Activated T-cell treated with anti-CD3 and anti-CD28 coated beads, Interleukin-2, amount 50 U/mL, for 24 hours (primary cell): ENCODE measurements around the gene TMEM30B.
"Not testable (repeated sequence)": the region's sequence is repeated elsewhere in the genome, so short reads cannot be mapped to it uniquely, and the experiment has no call there.

Experiments used
- DNase-seq: peaks from one replicate; pipeline ENCODE4 v3.0.0-alpha.2; 2020
- H3K27ac Mint-ChIP-seq: 2 replicates; pipeline ENCODE4 v1.8.0; 2020; ENCODE audit warnings: mild to moderate bottlenecking, mixed read lengths
- H3K27me3 Mint-ChIP-seq: 2 replicates; pipeline ENCODE4 v1.8.0; 2020; ENCODE audit warnings: mixed read lengths
- H3K36me3 Mint-ChIP-seq: 2 replicates; pipeline ENCODE4 v1.8.0; 2020; ENCODE audit warnings: low read depth, mixed read lengths
- H3K4me1 Mint-ChIP-seq: 2 replicates; pipeline ENCODE4 v1.8.0; 2020; ENCODE audit warnings: low read depth, mixed read lengths
- H3K4me3 Mint-ChIP-seq: 2 replicates; pipeline ENCODE4 v1.8.0; 2020; ENCODE audit warnings: mild to moderate bottlenecking, moderate library complexity, mixed read lengths
- H3K9me3 Mint-ChIP-seq: 2 replicates; pipeline ENCODE4 v1.8.0; 2020; ENCODE audit warnings: mixed read lengths

Gene TMEM30B, protein sequence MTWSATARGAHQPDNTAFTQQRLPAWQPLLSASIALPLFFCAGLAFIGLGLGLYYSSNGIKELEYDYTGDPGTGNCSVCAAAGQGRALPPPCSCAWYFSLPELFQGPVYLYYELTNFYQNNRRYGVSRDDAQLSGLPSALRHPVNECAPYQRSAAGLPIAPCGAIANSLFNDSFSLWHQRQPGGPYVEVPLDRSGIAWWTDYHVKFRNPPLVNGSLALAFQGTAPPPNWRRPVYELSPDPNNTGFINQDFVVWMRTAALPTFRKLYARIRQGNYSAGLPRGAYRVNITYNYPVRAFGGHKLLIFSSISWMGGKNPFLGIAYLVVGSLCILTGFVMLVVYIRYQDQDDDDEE

DNA sequence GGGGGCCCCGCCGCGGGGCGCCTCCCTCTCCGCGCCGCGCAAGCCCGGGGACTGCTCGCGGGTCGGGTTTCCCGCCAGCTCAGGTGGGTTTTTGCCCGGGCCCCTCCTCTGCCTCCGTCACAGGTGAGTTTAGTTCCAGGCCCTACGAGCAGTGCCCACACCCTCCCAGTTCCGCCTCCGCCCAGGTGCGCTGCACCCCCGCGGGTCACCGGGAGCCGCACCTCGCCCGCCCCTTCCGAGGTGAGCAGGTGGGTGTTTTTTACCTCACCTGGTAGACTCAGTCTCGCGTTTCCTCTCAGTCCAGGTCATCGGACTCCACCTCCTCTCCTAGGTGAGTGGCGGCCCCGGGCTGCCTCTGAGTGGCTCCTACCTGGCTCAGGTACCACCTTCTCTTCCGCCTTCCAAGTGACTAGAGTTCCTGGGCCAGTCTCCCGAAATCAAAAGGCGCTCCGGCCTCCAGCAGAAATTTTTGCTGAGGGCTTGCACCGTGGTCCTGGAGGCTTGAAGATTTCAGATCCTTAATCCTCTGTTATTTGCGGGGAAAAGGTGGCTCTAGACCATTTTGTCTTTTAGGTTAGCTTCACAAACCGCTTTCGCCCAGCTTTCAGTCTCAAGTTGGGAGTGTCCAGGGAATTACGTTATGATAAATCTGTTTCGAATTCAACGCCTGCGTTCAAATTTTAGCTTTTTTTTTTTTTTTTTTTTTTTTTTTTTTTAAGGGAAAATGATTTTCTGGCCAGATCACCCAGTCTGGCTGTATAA lies at the start of gene TMEM30B:
TSS of gene TMEM30B (minus strand) at position 153 of the 762 bp plus-strand sequence. CDS start 191 bp downstream, outside the sequence.
- no peaks in the 10 kb centered on the region for H3K36me3 Mint-ChIP-seq
- peaks cover 5% of the 10 kb centered on the region for H3K27me3 Mint-ChIP-seq
- no peak for DNase-seq
- no peaks in the 10 kb centered on the region for H3K9me3 Mint-ChIP-seq
- H3K4me3 Mint-ChIP-seq: peak within 1 kb of the TSS; percentile 83
- H3K27ac Mint-ChIP-seq: peak within 1 kb of the TSS; percentile 82
- H3K4me1 Mint-ChIP-seq: peaks cover 46% of the 10 kb centered on the region

DNA sequence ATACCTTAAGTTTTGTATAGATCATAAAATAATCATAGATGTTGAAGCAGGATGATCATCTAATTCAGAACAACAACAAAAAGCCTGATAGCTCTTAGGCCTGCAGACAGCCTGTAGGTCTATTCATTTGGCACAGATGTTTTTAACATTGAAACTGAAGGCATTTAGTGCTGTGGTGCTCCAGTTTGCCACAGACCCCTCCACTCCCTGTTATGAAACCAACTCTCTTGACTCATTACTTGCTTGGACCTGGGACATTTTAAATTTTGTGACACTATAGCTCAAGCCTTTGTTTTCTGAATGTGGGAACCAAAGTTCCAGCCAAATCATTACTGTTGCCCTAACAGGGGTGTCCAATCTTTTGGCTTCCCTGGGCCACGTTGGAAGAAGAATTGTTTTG lies 49.4 kb upstream of the TMEM30B start:
- Mint-ChIP-seq H3K27ac (peak overlapping the region; percentile 96), H3K4me3 (peak overlapping the region; percentile 93), H3K27me3 (no peaks in the 10 kb centered on the region), H3K9me3 (no peaks in the 10 kb centered on the region), H3K36me3 (peaks cover 36% of the 10 kb centered on the region), H3K4me1 (peaks cover 91% of the 10 kb centered on the region)
- no peak for DNase-seq

DNA sequence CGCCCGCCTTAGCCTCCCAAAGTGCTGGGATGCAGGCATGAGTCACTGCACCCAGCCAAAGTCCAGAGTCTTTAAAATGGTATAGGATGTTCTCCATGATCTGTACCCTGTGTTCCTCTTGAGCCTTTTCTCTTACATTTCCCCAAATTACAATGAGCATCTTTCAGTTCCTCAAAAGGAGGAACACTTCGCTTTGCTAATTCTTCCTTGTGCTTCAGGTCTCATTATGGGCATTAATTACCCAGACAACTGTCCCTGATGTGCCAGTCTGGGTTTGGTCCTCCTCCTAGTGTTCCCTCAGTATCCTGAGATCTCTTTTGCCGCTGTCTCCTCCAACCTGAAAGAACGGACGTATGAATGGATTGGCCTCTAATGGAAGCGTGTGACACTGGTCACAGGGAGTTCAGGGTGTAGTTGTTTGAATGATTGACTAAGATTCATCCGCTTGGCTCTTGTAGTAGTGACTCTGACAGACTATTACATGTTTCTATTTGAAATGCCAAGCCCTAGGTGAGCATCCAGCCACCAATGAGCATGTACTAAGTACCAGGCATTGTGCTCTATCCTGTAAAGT lies 48.4 kb upstream of the TMEM30B start:
- Mint-ChIP-seq H3K4me3 (peak overlapping the region; percentile 93), H3K36me3 (peaks cover 43% of the 10 kb centered on the region), H3K27me3 (no peaks in the 10 kb centered on the region), H3K27ac (peak overlapping the region; percentile 96), H3K9me3 (no peaks in the 10 kb centered on the region), H3K4me1 (peaks cover 92% of the 10 kb centered on the region)
- DNase-seq: no peak

DNA sequence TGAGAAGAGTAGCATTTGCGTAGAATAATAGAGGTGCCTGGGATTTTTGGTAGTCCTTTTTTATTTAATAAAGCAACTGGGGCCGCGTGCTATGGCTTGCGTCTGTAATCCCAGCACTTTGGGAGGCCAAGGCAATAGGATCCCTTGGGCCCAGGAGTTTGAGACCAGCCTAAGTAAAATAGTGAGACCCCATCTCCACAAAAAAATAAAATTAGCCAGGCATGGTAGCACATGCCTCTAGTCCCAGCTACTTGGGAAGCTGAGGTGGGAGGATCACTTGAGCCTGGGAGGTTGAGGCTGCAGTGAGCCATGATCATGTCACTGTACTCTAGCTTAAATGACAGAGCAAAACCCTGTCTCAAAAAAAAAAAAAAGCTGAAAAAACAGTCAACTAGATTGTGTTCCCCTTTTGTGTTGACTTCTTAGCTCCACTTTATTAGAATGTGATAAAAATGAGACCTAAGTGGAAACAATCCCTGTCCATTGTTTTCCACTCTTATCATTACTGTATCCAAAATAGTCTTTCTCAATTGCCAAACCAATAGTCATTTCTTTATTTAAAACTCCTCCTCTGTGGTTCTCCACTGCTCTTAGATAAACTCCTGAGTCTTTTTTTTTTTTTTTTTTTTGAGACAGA lies 47.6 kb upstream of the TMEM30B start:
- Mint-ChIP-seq H3K27ac (peak overlapping the region; percentile 96), H3K4me1 (peaks cover 90% of the 10 kb centered on the region), H3K36me3 (peaks cover 49% of the 10 kb centered on the region), H3K27me3 (no peaks in the 10 kb centered on the region), H3K4me3 (peak overlapping the region; percentile 93), H3K9me3 (no peaks in the 10 kb centered on the region)
- DNase-seq: no peak

DNA sequence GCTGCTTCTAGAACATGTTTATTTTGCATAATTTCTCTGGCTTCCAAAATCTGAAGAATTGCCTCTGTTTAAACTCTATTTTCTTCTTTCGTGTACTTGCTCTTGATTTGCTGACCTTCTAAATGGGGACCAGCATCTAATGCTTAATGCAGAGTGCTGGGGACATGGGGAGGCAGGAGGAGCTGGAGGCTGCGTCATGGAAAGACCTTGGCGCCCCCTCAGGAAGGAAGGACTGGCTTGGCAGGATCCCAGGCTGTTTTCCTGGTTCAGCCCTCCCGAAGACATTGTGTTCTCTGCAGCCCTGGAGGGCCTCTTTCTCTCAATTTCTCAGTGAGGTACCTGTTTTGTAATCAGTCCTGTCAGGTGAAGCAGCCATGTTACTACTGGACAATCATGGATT lies 45.7 kb upstream of the TMEM30B start:
- peak overlapping the region; percentile 93 for H3K4me3 Mint-ChIP-seq
- DNase-seq: no peak
- H3K27ac Mint-ChIP-seq: peak overlapping the region; percentile 96
- peaks cover 66% of the 10 kb centered on the region for H3K36me3 Mint-ChIP-seq
- no peaks in the 10 kb centered on the region for H3K27me3 Mint-ChIP-seq
- H3K9me3 Mint-ChIP-seq: no peaks in the 10 kb centered on the region
- peaks cover 74% of the 10 kb centered on the region for H3K4me1 Mint-ChIP-seq

DNA sequence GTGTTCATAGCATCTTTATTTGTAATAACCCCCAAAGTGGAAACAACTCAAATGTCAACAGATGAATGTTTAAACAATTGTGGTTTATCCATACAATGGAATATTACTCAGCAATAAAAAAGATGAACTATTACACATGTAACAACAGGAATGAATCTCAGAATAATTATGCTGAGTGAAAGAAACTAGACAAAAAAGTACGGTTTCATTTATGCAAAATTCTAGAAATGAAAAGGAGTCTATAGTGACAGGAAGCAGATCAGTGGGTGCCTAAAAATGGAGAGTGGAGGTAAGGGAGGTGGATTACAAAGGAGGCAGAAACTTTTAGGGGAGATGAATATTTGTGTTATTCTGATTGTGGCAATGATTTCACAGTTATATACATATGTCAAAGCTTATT lies 45.0 kb upstream of the TMEM30B start:
- Mint-ChIP-seq H3K9me3 (no peaks in the 10 kb centered on the region), H3K27ac (peak overlapping the region; percentile 96), H3K36me3 (peaks cover 66% of the 10 kb centered on the region), H3K4me3 (peak overlapping the region; percentile 93), H3K4me1 (peaks cover 67% of the 10 kb centered on the region), H3K27me3 (no peaks in the 10 kb centered on the region)
- no peak for DNase-seq

DNA sequence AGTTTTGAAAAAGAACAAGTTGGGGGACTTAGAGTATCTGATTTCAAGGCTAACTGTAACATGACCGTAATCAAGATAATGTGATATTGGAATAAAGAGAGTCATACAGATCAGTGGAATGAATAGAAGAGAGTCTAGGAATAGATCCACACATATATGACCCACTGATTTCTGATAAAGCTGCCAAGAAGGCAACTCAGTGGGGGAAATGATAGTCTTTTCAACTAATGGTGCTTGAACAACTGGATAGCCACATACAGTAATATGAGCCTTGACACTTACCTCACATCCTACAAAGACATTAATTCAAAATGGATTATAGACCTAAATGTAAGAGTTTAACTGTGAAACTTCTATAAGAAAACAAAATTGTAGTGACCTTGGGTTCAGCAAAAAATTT lies 44.0 kb upstream of the TMEM30B start:
- peaks cover 64% of the 10 kb centered on the region for H3K36me3 Mint-ChIP-seq
- DNase-seq: no peak
- peaks cover 65% of the 10 kb centered on the region for H3K4me1 Mint-ChIP-seq
- no peaks in the 10 kb centered on the region for H3K27me3 Mint-ChIP-seq
- H3K9me3 Mint-ChIP-seq: no peaks in the 10 kb centered on the region
- H3K4me3 Mint-ChIP-seq: peak overlapping the region; percentile 93
- H3K27ac Mint-ChIP-seq: peak overlapping the region; percentile 96

DNA sequence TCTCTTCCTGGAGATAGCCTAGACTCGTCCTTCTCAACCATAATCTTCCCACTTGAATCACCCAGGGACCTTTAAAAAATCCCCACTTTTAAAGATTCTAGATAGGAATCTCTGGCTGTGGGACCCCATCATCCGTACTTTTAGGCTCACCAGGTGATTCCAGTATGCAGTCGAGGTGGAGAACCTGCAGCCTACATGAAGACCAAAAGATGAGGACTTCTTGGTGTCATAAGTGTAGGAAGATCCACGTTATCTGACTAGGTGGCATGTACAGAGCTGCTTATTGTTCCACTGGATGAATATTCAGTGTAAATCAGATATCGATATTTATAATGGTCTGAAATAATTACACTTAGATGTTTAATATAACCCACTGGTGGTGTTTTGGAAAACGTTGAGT lies 42.8 kb upstream of the TMEM30B start:
- no peaks in the 10 kb centered on the region for H3K27me3 Mint-ChIP-seq
- H3K4me1 Mint-ChIP-seq: peaks cover 54% of the 10 kb centered on the region
- no peak for DNase-seq
- H3K4me3 Mint-ChIP-seq: peak overlapping the region; percentile 93
- peak overlapping the region; percentile 96 for H3K27ac Mint-ChIP-seq
- H3K36me3 Mint-ChIP-seq: peaks cover 56% of the 10 kb centered on the region
- no peaks in the 10 kb centered on the region for H3K9me3 Mint-ChIP-seq

DNA sequence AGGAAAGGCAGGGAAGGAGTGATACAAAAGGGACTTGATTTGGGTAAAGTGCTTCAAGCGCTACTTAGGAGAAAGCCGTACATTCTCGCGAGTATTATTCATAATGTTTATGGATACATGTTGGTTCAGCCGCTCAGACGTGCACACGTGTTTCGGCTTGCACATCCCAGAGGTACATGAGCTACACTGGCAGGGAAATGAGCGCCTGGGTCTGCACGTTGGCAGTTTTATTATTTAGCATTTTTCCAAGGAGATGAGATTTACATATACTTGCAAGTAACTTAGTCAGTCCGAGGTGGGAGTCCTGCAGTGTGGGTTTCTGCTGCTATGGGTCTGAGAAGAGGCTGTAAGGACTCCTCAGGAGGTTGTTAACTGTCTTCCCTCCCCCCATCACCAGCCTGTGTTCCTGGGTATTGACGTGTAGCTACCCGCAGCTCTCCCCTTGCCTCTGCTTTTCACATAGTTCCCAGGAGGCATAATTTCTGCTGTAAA lies 41.7 kb upstream of the TMEM30B start:
- H3K27me3 Mint-ChIP-seq: no peaks in the 10 kb centered on the region
- peak overlapping the region; percentile 96 for H3K27ac Mint-ChIP-seq
- no peaks in the 10 kb centered on the region for H3K9me3 Mint-ChIP-seq
- peaks cover 45% of the 10 kb centered on the region for H3K4me1 Mint-ChIP-seq
- peaks cover 51% of the 10 kb centered on the region for H3K36me3 Mint-ChIP-seq
- DNase-seq: peak; percentile 68
- peak overlapping the region; percentile 93 for H3K4me3 Mint-ChIP-seq

DNA sequence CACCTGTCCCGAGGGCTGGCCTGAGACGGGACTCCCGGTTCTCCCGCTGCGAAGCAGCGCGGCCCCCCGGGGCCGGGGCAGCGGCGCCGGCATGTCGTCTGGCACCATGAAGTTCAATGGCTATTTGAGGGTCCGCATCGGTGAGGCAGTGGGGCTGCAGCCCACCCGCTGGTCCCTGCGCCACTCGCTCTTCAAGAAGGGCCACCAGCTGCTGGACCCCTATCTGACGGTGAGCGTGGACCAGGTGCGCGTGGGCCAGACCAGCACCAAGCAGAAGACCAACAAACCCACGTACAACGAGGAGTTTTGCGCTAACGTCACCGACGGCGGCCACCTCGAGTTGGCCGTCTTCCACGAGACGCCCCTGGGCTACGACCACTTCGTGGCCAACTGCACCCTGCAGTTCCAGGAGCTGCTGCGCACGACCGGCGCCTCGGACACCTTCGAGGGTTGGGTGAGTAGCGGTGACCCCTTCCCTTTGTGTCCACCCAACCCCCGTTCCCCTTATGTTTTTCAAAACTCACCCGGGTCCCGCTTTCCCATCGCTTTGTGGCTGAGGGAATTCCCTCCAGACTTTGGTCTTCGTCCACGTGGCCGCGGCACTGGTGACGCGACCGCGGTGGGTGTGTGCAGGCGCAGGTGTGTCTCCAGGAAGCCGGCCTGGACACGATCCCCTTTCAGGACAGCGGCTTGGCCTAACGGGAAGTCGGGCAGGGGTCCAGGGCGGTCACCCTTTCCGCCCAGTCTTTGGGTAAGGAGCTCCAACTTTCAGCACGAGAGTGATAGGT lies 41.1 kb upstream of the TMEM30B start:
- Mint-ChIP-seq H3K27ac (peak overlapping the region; percentile 96), H3K4me3 (peak overlapping the region; percentile 93), H3K4me1 (peaks cover 39% of the 10 kb centered on the region), H3K36me3 (peaks cover 45% of the 10 kb centered on the region), H3K27me3 (no peaks in the 10 kb centered on the region), H3K9me3 (no peaks in the 10 kb centered on the region)
- peak; percentile 72 for DNase-seq

DNA sequence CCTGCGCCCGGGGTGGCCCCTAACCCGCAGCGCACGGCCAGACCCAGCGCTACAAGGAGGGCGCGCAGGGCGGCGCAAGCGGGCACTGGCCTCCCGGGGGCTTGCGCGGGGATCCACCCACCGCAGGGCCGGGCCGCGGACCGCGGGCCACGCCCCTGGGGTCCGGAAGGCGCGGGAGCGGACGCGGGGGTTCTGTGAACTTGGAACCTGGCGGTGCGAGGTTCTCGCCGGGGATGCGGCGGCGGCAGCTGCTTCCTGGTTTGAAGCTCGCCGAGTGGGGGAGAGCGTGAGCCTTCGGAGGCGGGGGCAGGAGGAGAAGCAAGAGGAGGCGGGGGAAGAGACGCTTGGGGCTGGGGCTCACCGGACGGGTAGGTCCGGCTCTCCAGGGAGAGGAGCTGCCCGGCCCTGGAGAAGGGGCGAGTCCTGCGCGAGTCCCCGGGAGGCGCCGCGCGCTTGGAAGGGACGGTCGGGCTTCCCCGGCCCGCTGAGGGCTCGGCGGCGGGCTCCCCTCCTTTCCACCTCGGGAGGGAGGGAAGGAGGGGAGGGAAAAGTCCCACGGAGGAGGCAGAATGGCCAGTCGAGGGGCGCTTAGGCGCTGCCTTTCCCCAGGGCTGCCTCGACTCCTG lies 40.4 kb upstream of the TMEM30B start, which contains the start of gene PRKCH:
TSS of gene PRKCH (plus strand) at position 195 of the 626 bp plus-strand sequence. CDS start 523 bp downstream, outside the sequence.
- H3K36me3 Mint-ChIP-seq: peaks cover 40% of the 10 kb centered on the region
- H3K4me1 Mint-ChIP-seq: peaks cover 32% of the 10 kb centered on the region
- DNase-seq: peak; percentile 87
- H3K27me3 Mint-ChIP-seq: no peaks in the 10 kb centered on the region
- peak within 1 kb of the TSS; percentile 93 for H3K4me3 Mint-ChIP-seq
- peak within 1 kb of the TSS; percentile 96 for H3K27ac Mint-ChIP-seq
- H3K9me3 Mint-ChIP-seq: no peaks in the 10 kb centered on the region

DNA sequence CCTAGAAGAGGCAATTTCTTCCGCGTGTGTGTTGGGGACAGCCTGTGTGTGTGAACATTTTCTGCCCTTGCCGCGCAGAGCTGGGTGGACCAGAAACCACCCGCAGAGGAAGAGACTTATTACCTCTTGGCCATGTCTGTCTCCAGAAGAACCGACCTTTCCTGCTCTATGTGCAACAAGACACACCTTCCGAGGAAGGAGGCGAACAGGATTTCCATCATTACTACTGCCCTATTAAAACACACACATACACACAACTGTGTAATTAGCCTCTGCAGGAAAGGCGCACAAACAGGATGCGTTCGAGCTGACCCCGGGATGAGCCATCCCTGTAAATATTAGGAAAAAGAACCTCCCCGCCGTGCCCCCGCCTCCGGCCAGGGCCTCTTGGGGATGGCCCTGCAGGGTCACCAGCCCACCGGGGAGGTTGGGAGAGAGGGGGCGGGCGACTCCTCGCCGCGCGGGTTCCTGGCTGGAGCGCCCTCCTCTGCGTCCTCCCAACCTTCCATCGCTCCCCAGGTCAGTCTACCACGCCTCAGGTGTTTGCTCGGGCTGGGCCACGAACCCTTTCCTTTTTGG lies 39.8 kb upstream of the TMEM30B start:
- DNase-seq: no peak
- Mint-ChIP-seq H3K4me3 (peak overlapping the region; percentile 93), H3K36me3 (peaks cover 34% of the 10 kb centered on the region), H3K27ac (peak overlapping the region; percentile 58), H3K4me1 (peaks cover 25% of the 10 kb centered on the region), H3K27me3 (no peaks in the 10 kb centered on the region), H3K9me3 (no peaks in the 10 kb centered on the region)

DNA sequence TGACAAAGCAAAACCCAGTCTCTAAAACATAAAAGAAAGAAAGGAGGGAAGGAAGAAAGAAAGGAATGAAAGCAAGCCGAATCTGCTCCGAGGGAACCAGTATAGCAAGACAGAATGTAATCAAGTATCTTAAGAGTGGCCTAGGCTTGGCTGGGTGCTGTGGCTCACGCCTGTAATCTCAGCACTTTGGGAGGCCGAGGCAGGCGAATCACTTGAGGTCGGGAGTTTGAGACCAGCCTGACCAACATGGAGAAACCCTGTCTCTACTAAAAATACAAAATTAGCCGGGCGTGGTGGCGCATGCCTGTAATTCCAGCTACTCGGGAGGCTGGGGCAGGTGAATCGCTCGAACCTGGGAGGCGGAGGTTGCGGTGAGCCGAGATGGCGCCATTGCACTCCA lies 39.0 kb upstream of the TMEM30B start:
- H3K27me3 Mint-ChIP-seq, DNase-seq, H3K9me3 Mint-ChIP-seq, H3K4me3 Mint-ChIP-seq, H3K27ac Mint-ChIP-seq: not testable (repeated sequence)
- H3K36me3 Mint-ChIP-seq: peaks cover 27% of the 10 kb centered on the region
- peaks cover 18% of the 10 kb centered on the region for H3K4me1 Mint-ChIP-seq
